B cell (primary cell): Measurements from ENCODE around the gene LMAN2. TPM values are rescaled to one million over a fixed set of nuclear protein-coding genes. Genes with fewer than 3 reads are reported as not detected.

Experiments
- ATAC-seq: fragments of 200-7000 bp; cut with Tn5 transposase; one replicate; pipeline ENCODE4 v1.10.0; 2021; ENCODE audit warnings: low read depth, mild to moderate bottlenecking, moderate number of reproducible peaks, moderate library complexity
- CTCF ChIA-PET: fragments of 350-600 bp; sonication (Branson Sonifier 250); formaldehyde crosslinking; loops from one replicate; lab custom pipeline; 2021; ENCODE audit warnings: antibody characterized with exemption, inconsistent platforms; lab: Charles Lee
- POLR2A ChIA-PET: fragments of 350-600 bp; sonication (Branson Sonifier 250); formaldehyde crosslinking; loops from one replicate; lab custom pipeline; 2021; ENCODE audit warnings: antibody characterized with exemption; lab: Charles Lee
- DNase-seq: peaks from one replicate; pipeline ENCODE4 v3.0.0; 2013
- H2AFZ ChIP-seq: 2 replicates; pipeline ENCODE4 v1.6.1; 2012; ENCODE audit warnings: mild to moderate bottlenecking, low read depth, low read length; ENCODE audit not compliant: insufficient read depth, poor library complexity, severe bottlenecking
- H3K27ac ChIP-seq, 2 donors: 1 replicate in 1 of 2; 2 replicates in 1 of 2; pipeline ENCODE4 v1.5.1; 2012 to 2013; ENCODE audit warnings: low read length in 2 of 2, mild to moderate bottlenecking in 2 of 2, moderate library complexity in 1 of 2
- H3K27me3 ChIP-seq, 4 experiments: fragments of 200-600 bp in 1 of 4; sonication (generic) in 1 of 4; replicated peaks in 1 of 4; 1 replicate in 2 of 4; 2 replicates in 2 of 4; pipeline versions ENCODE4 v1.6.1 to v1.7.0; 2013 to 2016; ENCODE audit warnings: low read length in 3 of 4, mild to moderate bottlenecking in 2 of 4, mixed read lengths in 1 of 4, moderate library complexity in 1 of 4; ENCODE audit not compliant: insufficient read depth in 4 of 4, control insufficient read depth in 3 of 4; ENCODE audit errors: control extremely low read depth in 1 of 4
- H3K36me3 ChIP-seq, 2 experiments: replicated peaks in 1 of 2; 1 replicate in 1 of 2; 2 replicates in 1 of 2; pipeline versions ENCODE4 v1.6.1 to v1.7.1; 2013; ENCODE audit warnings: low read length in 1 of 2; ENCODE audit not compliant: insufficient read depth in 2 of 2, control insufficient read depth in 1 of 2; ENCODE audit errors: control extremely low read depth in 1 of 2, extremely low read depth in 1 of 2
- H3K4me1 ChIP-seq, 2 donors: fragments of 200-600 bp in 1 of 2; sonication (generic) in 1 of 2; 1 replicate in 1 of 2; 2 replicates in 1 of 2; pipeline versions ENCODE4 v1.5.1 to v1.6.1; 2013 to 2017; ENCODE audit warnings: low read length in 2 of 2; ENCODE audit not compliant: control insufficient read depth in 2 of 2, insufficient read depth in 2 of 2
- H3K4me2 ChIP-seq: replicated peaks from 2 replicates; pipeline ENCODE3; 2012; ENCODE audit warnings: mild to moderate bottlenecking, low read depth, low read length; ENCODE audit not compliant: poor library complexity, severe bottlenecking
- H3K4me3 ChIP-seq, 5 experiments: fragments of 200-600 bp in 1 of 5; sonication (generic) in 1 of 5; 1 replicate in 3 of 5; 2 replicates in 2 of 5; pipeline versions ENCODE4 v1.5.1 to v1.7.0; 2011 to 2016; ENCODE audit warnings: low read length in 4 of 5, mild to moderate bottlenecking in 4 of 5, low read depth in 2 of 5, control low read depth in 1 of 5, moderate library complexity in 1 of 5; ENCODE audit not compliant: insufficient read depth in 1 of 5; ENCODE audit errors: control extremely low read depth in 1 of 5, extremely low read depth in 1 of 5
- H3K79me2 ChIP-seq: fragments of 200-600 bp; sonication (generic); one replicate; pipeline ENCODE4 v1.6.0; 2016; ENCODE audit warnings: low read length; ENCODE audit not compliant: control insufficient read depth, insufficient read depth
- H3K9ac ChIP-seq: fragments of 200-600 bp; sonication (generic); 2 replicates; pipeline ENCODE4 v1.6.1; 2017; ENCODE audit warnings: mild to moderate bottlenecking, low read length, moderate library complexity
- H3K9me3 ChIP-seq, 3 donors: one replicate each; pipeline versions ENCODE4 v1.6.1 to v1.7.1; 2013; ENCODE audit warnings: low read length in 2 of 3; ENCODE audit not compliant: control insufficient read depth in 2 of 3, insufficient read depth in 1 of 3; ENCODE audit errors: control extremely low read depth in 1 of 3
- H4K20me1 ChIP-seq: 2 replicates; pipeline ENCODE4 v1.6.0; 2012; ENCODE audit warnings: mild to moderate bottlenecking, low read length; ENCODE audit not compliant: insufficient read depth, control insufficient read depth, poor library complexity, severe bottlenecking
- H3K27ac Mint-ChIP-seq: one replicate; pipeline ENCODE4 v1.8.0; 2021; ENCODE audit warnings: mixed read lengths
- H3K27me3 Mint-ChIP-seq: one replicate; pipeline ENCODE4 v1.8.0; 2021; ENCODE audit warnings: mixed read lengths
- H3K4me1 Mint-ChIP-seq: one replicate; pipeline ENCODE4 v1.8.0; 2021; ENCODE audit warnings: mixed read lengths
- H3K4me3 Mint-ChIP-seq: one replicate; pipeline ENCODE4 v1.8.0; 2021; ENCODE audit warnings: mixed read lengths
- H3K9me3 Mint-ChIP-seq: one replicate; pipeline ENCODE4 v1.8.0; 2022; ENCODE audit warnings: mixed read lengths; ENCODE audit not compliant: insufficient read depth
- CTCF ChIP-seq: fragments of 200-600 bp; IDR thresholded peaks from one replicate; pipeline ENCODE4 v1.8.0; 2022; ENCODE audit warnings: antibody characterized with exemption, mild to moderate bottlenecking
- EZH2 ChIP-seq: IDR thresholded peaks from 2 replicates; pipeline ENCODE4 v1.6.1; 2012; ENCODE audit warnings: borderline replicate concordance, low read depth, mild to moderate bottlenecking, moderate library complexity, low read length; ENCODE audit not compliant: insufficient read depth, poor library complexity, severe bottlenecking
- WGBS: methylation state at CpG from one replicate; pipeline ENCODE4 v1.1.5; 2013; ENCODE audit warnings: missing lambda C conversion rate; ENCODE audit not compliant: insufficient coverage; 5-methylcytosine and 5-hydroxymethylcytosine counted together
- intact Hi-C: fragments of 100-400 bp; cut with micrococcal nuclease; formaldehyde crosslinking; loops from one replicate; pipeline ENCODE4 v1.10.0; 2022
- polyA plus RNA-seq: library from polyadenylated mRNA; depleted of rRNA; stranded (reverse); fragments of >200 nt; gene quantifications from 2 replicates; pipeline ENCODE4 v1.2.3, GENCODE V29; 2012
- total RNA-seq, 2 donors: library from RNA; stranded (reverse); fragments of 120-200 nt in 1 of 2; gene quantifications; 1 replicate in 1 of 2; 2 replicates in 1 of 2; pipeline versions ENCODE4 v1.2.3 to v1.2.4, GENCODE V29; 2013 to 2022

The LMAN2 gene
- total and polyA plus RNA-seq, 2 donors (not counting 1 experiment from before 2014, with no cell fraction given) = 99.4 to 123 TPM

DNA sequence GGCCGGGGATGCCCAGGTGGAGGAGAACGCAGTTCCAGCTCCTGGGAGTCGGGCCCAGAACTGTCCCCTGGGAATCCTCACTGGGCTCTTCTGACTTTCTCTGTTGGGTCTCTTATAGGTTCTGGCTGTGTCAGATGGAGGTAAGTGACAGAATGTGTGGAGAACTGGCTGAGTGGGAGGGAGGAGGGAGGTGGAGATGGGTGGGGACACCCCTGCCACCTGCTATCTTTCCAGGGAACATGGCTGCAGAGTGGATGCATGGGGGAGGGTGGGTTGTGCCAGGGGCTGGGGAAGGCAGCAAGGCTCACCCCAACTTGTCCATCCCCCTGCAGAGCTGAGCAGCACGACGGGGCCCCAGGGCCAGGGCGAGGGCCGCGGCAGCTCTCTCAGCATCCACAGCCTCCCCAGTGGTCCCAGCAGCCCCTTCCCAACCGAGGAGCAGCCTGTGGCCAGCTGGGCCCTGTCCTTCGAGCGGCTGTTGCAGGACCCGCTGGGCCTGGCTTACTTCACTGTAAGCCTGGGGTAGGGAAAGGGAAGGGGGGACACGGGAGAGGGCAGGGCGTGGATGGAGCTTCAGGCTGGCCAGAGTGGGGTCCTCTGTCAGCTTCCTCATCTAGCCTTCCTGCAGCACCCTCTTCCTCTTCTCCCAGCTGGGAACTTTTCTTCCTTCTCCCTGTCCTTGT is 14.5 kb upstream of the LMAN2 start:
- TF ChIP-seq EZH2 (no peak), CTCF (no peak)
- Histone ChIP-seq H3K36me3 (peaks cover 0 to 49% of the 10 kb centered on the region in 2 experiments), H3K27ac (no peak overlapping the region), H3K27me3 (no peaks in the 10 kb centered on the region), H3K79me2 (peaks cover 55% of the 10 kb centered on the region), H3K4me2 (no peak overlapping the region), H3K4me3 (no peak overlapping the region), H3K9ac (no peak overlapping the region), H3K9me3 (no peaks in the 10 kb centered on the region), H2AFZ (no peak overlapping the region), H4K20me1 (peaks cover 96% of the 10 kb centered on the region), H3K4me1 (peaks cover 41 to 56% of the 10 kb centered on the region in 2 donors)
- DNase-seq (no peak), ATAC-seq (no peak)
- Mint-ChIP-seq H3K9me3 (no peaks in the 10 kb centered on the region), H3K4me1 (peaks cover 55% of the 10 kb centered on the region), H3K4me3 (no peak overlapping the region), H3K27me3 (no peaks in the 10 kb centered on the region), H3K27ac (no peak overlapping the region)
- ChIA-PET CTCF (interaction anchor here (1.2 to 3.3 kb wide), 3 partner anchors 25 to 56 kb away, joined by 3 to 9 read pairs (median 5); no protein-coding TSS in a partner anchor), POLR2A (no interaction called here)
- intact Hi-C loops = no loop called here
- 97% methylated on average over 9 of the region's 14 CpGs for WGBS
